Stimulated activated CD4-positive, alpha-beta T cell treated with anti-CD3 and anti-CD28 coated beads, TNF-alpha, amount 100 ng/mL, for 24 hours (primary cell): Measurements from ENCODE around the gene POU6F2.

ENCODE experiments used
- DNase-seq, 3 experiments: peaks; one replicate each; pipeline ENCODE4 v3.0.0-alpha.2; 2020; ENCODE audit warnings: low read depth in 3 of 3

POU6F2 gene

GRCh38 chr7:39433550-39433949, 455.8 kb downstream of the POU6F2 start:
- DNase-seq: no peak

DNA sequence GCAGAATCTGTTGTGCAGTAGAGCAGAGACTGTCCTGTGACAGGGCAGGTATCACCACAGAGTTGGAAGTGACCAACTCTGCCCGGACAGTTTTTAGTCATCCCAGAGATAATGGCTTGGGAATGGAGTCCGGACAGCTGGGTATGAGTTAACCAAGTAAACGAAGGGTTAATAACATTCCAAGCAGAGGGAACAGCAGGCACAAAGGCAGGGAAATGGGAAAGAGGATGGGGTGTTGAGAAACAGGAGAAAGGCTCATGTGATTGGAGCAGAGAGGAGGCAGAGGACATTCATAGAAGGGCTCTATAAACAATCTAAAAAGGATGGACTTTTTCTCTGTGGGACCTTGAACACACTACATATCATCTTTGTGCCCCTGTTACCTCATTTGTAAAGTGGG, 456.3 kb downstream of the POU6F2 start:
- DNase-seq: no peak

- DNase-seq: no peak
Observed at GRCh38 chr7:39446546-39446945, 468.8 kb downstream of the POU6F2 start.

DNA sequence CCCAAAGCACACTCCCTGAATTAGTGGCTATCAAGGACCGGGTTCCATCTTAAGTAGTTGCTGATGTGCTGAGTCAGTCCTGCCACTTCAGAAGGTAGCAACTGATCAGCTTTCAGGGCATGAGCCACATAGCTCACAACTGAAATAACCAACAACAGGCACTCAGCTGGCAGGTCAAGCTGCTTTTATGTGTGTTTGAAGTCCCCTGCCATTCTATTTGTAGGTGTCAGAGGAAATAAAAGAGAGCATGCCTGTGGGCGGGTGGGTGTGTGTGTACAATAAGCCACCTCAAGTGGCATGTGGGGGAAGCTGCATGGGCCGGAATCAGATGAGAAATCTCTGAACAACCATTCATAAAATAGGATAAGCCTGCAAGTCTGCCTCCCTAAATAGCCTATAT, 474.2 kb downstream of the POU6F2 start:
- no peak for DNase-seq

DNA sequence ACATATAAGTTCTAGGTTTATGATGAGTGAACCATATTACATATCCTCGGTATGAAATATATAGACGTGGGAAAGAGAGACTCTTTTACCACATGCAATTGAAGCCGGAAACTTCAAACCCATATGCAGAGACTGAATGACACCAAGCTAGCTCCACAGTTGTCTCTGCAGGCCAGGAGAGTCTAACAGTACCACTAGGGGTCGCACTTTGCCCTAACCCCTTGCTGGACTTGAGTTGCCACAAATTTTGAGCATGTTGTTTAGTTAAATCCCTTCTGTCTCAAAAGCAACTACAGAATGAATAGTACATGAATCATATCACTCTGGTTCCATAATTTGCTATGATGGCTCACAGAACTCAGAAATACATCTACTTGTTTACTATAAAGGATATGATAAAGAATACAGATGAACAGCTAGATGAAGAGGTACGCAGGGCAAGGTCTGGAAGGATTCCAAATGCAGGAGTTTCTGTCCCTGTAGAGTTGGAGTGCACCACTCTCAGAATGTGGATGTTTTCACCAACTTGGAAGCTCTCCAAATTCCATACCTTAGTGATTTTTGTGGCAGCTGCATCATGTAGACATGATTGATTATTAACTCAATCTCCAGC, 476.1 kb downstream of the POU6F2 start:
- DNase-seq: peak; percentile 9 to 40 (median 16)

DNA sequence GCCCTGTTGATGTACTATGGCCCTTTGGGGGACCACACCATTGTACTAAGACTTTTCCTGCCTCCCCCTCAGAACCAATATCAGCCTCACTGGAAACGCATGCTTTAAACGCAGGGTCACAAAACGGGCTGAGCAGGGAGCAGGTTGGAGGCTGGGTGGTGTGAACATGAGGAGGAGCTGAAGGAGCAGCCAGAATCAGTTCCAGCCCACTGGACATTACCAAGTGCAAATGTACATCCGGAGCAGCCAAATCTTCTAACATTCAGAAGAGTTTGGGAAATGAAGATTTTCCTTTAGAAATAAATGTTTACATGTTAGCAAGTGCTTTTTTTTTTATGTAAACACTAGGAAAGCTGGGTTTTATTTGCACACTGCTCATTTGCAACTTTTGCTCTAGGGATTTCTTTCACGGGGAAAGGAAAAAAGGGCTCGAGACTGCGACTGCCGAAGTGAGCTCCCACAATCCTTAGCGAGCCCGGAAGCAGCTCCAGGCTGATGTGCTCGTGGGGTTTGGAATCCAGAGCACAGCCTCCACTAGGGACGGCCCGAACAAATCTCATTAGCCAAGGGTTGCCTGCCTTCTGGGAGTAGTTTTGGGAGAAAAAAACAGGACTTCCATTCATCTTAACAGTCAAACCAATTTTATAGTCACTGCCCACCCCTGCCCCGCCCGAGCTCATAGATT, 480.5 kb downstream of the POU6F2 start:
- DNase-seq: no peak

DNA sequence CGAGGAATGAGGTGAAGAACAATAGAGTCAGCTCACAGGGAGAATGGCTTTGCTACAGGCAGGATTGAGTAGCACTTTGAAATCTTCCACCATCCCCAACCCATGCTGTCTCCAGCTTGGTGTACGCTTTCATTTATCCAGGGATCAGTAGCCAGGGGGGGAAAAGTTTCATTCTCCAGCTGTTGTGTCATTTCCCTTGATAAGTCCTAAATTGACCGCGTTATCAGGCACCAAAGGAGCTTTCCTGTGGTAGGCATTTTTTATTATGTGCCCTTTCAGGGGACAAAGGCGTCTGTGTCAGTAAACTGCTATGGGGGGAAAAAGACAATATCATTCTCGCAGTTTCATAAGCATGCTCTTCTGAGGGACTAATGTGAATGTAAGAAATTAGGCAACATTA, 481.9 kb downstream of the POU6F2 start:
- DNase-seq: no peak

- no peak for DNase-seq
Observed at GRCh38 chr7:39460486-39460885, 482.8 kb downstream of the POU6F2 start.

GRCh38 chr7:39461263-39461820, 483.6 kb downstream of the POU6F2 start:
- no peak for DNase-seq

DNA sequence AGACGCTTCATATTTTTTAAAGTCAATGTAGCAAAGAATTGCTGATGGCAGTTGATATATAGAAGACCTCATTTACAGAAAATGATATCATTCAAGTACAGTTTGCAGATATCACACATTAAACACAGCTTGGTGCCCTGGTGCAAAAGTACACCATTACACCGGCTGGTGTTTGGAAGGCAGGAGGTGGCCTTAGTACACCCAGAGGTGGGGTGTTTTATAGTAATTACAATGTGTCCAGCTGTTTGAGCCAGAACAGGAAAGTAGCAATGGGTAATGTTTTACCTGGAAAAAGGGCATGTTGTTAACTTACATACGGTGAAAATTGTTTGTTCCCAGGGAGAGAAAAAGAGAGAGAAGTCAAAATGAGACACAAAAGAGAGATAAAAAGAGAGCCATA, 485.5 kb downstream of the POU6F2 start:
- DNase-seq: no peak

DNA sequence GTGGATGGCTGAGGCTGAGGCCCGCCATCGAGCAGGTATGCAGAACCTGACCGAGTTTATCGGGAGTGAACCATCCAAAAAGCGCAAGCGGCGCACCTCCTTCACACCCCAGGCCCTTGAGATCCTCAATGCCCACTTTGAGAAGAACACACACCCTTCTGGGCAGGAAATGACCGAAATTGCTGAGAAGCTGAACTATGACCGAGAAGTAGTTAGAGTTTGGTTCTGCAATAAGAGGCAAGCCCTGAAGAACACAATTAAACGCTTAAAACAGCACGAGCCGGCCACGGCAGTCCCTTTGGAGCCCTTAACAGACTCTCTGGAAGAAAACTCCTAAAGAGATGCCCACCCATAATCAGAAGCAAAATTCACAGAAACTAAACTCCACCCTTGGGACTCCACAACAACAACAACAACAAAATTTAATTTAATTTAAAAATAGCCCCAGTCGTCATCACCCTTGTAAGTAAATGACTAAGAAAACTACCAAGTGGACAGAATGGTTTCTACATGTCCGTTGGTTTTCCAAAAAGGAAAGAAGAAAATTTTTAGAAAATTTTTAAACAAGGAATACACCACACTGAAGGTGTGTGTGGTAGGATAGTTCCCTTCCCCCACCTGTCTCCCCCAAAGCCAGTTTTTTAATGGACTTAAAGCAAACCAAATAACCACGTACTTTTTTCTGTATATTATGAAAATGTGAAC, 486.8 kb downstream of the POU6F2 start:
- no peak for DNase-seq

- peak in 2 of 3 experiments; percentile 4 to 35 for DNase-seq
Observed at GRCh38 chr7:39465055-39465929, 487.6 kb downstream of the POU6F2 start.

DNA sequence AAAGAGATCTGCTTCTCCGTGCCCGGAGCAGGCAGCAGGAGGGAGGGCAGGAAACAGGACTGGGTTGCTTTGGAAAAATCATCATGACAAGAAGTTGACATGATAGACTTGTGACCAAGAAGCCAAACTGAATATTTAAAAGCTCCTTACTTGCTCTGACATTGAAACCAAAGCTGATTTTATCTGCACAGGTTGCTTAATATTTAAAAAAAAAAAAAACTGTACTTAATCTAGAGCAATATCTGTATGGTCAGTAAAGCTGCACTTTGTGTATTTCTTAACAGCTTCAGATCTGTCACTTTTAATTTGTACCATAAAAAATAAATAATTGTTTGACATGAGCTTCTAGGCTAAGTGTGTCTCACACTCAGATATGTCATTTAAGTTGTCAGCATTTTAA, 490.6 kb downstream of the POU6F2 start:
- DNase-seq: no peak

DNA sequence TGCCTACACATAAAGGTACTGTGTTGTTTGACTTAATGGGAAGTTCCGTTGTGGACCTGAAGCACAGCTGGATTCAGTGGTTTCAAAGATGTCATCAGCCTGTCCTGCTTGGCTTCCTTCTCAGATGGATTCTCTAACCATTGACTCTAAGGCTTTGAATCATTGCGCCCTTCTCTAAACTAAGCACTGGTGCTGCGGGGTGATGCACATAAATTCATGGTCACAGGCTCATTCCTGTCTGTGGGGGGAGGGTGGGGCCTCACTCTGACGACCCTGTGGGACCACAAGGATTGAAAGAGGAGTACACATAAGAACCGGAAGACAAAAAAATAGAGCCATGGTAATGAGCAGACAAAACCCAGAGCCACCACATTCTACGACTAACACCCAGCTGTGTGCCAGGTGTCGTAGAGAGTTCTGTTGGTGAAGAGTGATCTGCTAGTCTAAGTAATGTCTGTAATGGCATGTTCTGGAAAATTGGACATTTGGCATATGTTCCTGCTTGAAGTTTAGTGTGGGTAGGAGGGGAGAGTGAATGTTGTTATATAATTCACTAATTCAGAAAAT, 491.2 kb downstream of the POU6F2 start:
- no peak for DNase-seq

GRCh38 chr7:39480901-39481300, 503.2 kb downstream of the POU6F2 start:
- DNase-seq: no peak

DNA sequence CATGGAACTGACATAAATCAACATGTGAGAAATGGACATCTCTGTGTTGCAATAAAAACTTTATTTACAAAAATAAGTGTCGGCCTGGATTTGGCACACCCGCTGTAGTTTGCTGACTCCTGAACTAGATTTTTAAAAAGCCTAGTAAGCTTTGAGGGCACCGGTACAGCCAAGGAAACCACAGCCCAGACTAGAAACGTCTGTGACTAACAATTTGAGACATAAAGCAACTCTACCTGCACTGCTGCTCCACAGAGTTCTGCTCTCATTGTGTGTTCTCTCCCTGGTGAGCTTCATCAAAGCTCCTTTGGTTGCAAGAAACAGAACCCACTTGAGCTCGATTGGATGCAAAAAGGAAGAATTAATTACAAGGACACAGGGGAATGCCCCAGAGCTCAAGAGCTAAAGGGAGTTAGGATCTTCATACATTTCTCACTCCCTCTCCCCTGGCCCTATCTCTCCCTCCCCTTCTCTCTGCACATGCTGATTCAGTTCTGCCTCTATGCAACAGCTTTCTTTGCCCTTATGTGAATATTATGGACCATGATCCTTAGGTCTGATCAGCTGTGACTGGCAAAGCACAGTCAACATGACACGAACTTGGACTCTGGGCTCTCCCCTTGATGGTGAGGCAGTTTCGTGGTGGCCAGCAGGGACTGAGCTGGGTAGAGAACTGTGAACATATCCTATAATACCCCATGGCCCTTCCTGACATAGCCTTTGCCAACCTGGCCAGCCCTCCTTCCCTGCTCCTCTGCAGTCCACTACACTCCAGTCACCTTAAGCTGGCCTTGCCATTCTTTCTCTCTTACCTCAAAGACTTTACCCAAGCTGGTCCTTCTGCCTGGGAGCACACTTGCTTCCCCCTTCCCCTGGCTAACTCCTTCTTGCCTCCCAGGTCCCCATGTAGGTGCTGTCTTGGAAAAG, 511.0 kb downstream of the POU6F2 start:
- no peak for DNase-seq

DNA sequence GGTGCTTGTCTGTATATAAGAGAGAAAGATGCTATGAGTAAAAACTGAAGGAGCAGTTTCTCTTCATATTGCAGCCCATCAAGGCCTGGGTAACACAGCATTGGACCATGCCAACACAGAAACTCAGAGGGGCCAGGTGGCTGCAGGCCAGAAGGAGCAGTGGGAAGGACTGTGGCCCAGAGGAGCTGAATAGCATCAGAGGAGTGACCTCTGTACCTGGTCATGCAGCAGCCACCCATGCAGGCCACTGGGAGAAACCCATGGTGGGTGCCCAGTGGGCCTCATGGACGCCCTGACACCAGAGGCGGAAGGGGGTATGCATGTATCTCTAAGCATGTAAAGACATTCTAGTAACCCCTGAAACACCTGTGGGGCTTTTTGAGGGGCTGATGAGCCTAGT, 512.6 kb downstream of the POU6F2 start:
- DNase-seq: no peak

DNA sequence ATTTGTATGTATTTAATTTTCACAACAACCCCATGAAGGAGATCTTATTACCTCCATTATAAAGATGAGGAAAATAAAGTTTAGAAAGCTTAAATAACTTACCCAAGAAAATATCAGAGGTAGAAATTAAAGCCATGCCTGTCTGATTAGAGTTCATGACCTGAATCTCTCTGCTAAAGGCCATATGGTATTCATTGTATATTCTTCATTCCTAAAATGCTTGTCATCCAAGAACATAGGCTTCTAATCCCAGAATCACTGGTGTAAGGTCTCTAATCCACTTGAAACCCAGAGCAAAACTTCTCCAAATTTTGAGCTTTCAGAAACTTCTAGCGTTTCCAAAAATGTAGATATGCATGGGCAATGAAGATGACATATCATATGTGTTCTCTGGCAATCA, 516.2 kb downstream of the POU6F2 start:
- no peak for DNase-seq

DNA sequence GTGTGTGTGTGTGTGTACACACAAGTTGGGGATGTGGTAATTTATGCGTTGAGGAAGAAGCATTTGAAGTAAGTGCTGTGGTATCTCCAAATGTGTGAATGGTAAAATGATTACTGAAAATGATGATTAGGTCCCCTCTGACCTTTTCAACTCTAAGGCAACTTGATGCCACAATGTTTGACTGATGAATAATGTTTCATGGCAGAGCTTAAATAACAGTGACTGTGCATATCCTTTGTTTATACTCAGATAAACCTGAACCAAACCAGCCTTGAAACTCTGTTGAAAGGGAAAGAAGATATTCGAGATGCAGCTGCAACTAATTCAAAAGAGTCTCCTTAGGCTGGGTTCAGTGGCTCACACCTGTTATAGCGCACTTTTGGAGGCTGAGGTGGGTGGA, 523.6 kb downstream of the POU6F2 start:
- DNase-seq: no peak

DNA sequence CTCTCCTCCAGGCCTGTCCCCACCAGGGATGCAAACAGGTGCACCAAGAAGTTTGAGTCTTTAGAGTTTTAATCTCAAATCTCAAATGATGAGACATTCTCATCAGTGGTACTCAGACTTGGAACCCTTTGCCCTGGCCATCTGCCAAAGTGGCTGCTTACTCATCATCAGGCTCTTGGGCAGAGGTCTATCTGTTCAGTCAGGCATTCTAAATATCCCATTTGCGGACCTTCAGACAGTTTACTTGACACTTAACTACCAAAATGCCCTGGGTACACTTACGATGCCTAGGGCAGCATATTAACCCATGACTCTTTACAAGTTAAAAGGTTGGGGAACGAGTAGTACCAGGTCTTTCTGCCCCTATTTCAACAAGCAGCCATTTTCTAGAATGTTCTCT, 527.3 kb downstream of the POU6F2 start:
- DNase-seq: peak in 1 of 3 experiments; percentile 17
